Body of pancreas (tissue), 4 donors: ENCODE data around the gene C9orf152.

Experiments used
- CTCF ChIP-seq, 7 experiments: fragments of 450-650 bp in 4 of 7; fragments of 200-600 bp in 3 of 7; sonication (generic) in 3 of 7; IDR thresholded peaks; one replicate each; pipeline ENCODE4 v1.5.1; 2016 to 2019; ENCODE audit warnings: antibody characterized with exemption in 7 of 7
- POLR2A ChIP-seq, 3 donors: fragments of 450-650 bp; IDR thresholded peaks; one replicate each; pipeline ENCODE4 v1.6.1; 2016; ENCODE audit warnings: antibody characterized with exemption in 3 of 3, mild to moderate bottlenecking in 2 of 3

- no peak for TF ChIP-seq CTCF (IDR thresholded peaks at IDR 0.05)
- TF ChIP-seq POLR2A (IDR thresholded peaks at IDR 0.05) = no peak
These were observed 47.3 kb downstream of the C9orf152 start for GRCh38 chr9:110160685-110161084.
